H1 (cell line): ENCODE measurements around the gene NHSL2. TPM values are rescaled to one million over a fixed set of nuclear protein-coding genes. Genes with fewer than 3 reads are reported as not detected.

Experiments
- ASH2L ChIP-seq: fragments of 200-600, 300-600 bp; sonication (generic); IDR thresholded peaks from one replicate; pipeline ENCODE4 v1.7.1; 2017; ENCODE audit warnings: low read length
- CBX8 ChIP-seq: fragments of 300-800, 300-1000 bp; sonication (generic); IDR thresholded peaks from 2 replicates; pipeline ENCODE4 v1.7.1; 2016; ENCODE audit warnings: low read depth, low read length, borderline replicate concordance
- FOSL1 ChIP-seq: IDR thresholded peaks from 2 replicates; pipeline ENCODE4 v1.6.1; 2011; ENCODE audit warnings: mild to moderate bottlenecking, low read depth, low read length, moderate library complexity; ENCODE audit not compliant: insufficient read depth
- RNF2 ChIP-seq: fragments of 200-900, 300-1000 bp; sonication (generic); IDR thresholded peaks from 2 replicates; pipeline ENCODE4 v1.7.1; 2016; ENCODE audit warnings: borderline replicate concordance, low read depth, mild to moderate bottlenecking, antibody characterized with exemption, low read length; ENCODE audit not compliant: poor library complexity, severe bottlenecking; ENCODE audit errors: missing control alignments
- SP1 ChIP-seq: IDR thresholded peaks from 2 replicates; pipeline ENCODE4 v1.6.1; 2011; ENCODE audit warnings: low read depth, low read length
- ZNF274 ChIP-seq: IDR thresholded peaks from 2 replicates; pipeline ENCODE4 v1.7.0; 2012; ENCODE audit warnings: low read length, borderline replicate concordance; ENCODE audit errors: extremely low read depth
- polyA plus RNA-seq, 7 experiments: library from polyadenylated mRNA; depleted of rRNA in 3 of 7; stranded (reverse) in 5 of 7; unstranded in 2 of 7; fragments of >200 nt in 5 of 7; fragments of 200-250 nt in 2 of 7; gene quantifications; 1 replicate in 5 of 7; 2 replicates in 1 of 7; 4 replicates in 1 of 7; pipeline versions ENCODE4 v1.2.1 to v1.2.3, GENCODE V29; 2011 to 2013; ENCODE audit warnings: missing spikeins in 2 of 7, mixed read lengths in 2 of 7
- total RNA-seq: library from RNA; stranded (reverse); fragmentation: NEBNext Ultra II Directional; extraction: Animal tissue kit (Norgen Biotek cat#: 25700); gene quantifications from 2 replicates; pipeline ENCODE4 v1.2.1, GENCODE V29; 2021

NHSL2 gene
- total and polyA plus RNA-seq, 2 of the 8 experiments (the other 6 are each of a cell fraction or from before 2014, with no cell fraction given), result 3.7 to 7.2 TPM

DNA sequence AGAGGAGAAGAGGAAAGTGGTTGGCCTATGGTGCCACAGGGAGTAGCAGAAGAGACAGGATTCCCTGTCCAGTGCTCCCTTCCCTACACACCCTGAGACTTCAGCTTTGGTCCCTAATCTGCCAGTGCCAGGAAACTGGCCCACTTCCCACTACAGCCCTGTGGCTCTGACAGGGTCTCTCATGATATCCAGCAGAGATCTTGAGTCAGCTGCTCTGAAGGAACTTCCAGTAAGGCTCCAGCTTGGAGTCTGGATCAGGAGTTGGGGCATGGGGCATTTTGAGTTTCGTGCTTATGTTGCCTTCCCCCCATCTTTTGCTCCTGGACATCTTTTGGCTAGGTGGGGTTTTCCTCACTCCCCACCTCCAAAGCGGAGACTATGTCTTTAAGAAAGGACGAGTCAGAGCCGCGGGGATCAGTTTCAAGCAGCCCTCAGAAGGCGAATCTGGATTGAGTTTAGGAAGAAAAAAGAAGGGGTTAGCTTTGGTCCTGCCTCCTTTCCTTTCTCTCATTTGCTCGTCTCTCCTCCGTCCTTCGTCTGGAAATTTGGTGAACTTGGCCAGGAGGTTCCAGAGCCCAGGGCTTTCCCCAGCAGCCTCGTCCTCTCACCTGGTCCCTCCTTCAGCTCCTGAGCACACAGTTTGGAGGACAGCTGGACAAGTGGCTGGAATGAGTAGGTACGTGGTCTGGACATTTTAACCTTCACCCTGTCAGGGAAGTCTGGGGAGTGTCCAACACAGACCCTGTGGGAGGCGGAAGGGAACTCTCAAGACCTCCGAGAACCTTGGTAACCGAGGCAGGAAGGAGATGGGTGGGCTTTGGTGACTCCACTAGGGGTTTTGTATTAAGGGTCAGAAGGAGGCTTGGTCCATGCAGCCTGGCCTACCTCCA lies 116.6 kb downstream of the NHSL2 start (continued):
- no peak for TF ChIP-seq ASH2L
- no peak for TF ChIP-seq RNF2
- no peak for TF ChIP-seq CBX8
- TF ChIP-seq ZNF274, result no peak
- no peak for TF ChIP-seq FOSL1
- TF ChIP-seq SP1, result no peak
